ENCODE results near the gene KIRREL2.

DNA sequence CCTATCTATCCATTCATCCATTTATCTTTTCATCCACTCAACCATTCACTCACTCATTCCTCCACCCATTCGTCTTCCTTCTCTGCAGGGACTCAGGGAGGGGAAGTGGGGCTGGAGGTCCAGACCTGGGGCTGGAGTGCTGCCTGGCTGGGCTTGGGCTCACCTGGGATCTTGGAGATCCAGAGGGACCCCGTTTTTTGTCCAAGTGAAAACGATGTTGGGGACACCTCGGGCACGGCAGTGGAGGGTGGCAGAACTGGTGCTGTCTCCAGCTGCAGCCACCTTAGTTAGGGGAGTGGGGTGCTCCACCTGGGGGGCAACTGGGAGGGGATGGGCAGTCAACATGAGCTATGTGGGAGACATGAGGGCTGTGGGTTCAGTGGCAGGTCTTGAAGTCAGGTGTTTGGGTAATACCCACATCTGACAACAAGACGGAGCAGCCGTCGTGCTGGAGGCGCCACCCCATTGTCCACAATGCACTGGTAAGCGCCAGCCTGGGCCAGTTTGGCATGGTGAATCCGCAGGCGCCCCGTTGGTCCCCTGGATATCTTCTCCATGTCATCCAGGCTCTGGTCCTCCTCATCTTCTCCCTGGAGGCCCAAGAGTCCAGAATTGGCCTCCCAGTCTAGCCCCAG lies 14.6 kb upstream of the KIRREL2 start:
- TF ChIP-seq, protein P1, sequence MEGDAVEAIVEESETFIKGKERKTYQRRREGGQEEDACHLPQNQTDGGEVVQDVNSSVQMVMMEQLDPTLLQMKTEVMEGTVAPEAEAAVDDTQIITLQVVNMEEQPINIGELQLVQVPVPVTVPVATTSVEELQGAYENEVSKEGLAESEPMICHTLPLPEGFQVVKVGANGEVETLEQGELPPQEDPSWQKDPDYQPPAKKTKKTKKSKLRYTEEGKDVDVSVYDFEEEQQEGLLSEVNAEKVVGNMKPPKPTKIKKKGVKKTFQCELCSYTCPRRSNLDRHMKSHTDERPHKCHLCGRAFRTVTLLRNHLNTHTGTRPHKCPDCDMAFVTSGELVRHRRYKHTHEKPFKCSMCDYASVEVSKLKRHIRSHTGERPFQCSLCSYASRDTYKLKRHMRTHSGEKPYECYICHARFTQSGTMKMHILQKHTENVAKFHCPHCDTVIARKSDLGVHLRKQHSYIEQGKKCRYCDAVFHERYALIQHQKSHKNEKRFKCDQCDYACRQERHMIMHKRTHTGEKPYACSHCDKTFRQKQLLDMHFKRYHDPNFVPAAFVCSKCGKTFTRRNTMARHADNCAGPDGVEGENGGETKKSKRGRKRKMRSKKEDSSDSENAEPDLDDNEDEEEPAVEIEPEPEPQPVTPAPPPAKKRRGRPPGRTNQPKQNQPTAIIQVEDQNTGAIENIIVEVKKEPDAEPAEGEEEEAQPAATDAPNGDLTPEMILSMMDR (conservative IDR thresholded peaks at IDR 0.05; ENCODE audit: low read length), result no peak
- TF ChIP-seq EZH2phosphoT487 (IDR thresholded peaks at IDR 0.05; ENCODE audit: borderline replicate concordance), result no peak
